K562 (cell line): Measurements from ENCODE around the gene PPP1R15A. TPM values are rescaled to one million over a fixed set of nuclear protein-coding genes. Genes with fewer than 3 reads are reported as not detected.

Source experiments
- ESRRB ChIP-seq: fragments of 250-450 bp; sonication (Bioruptor Pico); IDR thresholded peaks from 2 replicates; pipeline ENCODE4 v1.5.0; 2020; ENCODE audit warnings: mild to moderate bottlenecking, moderate library complexity, borderline replicate concordance
- HES1 ChIP-seq: fragments of 450-650 bp; IDR thresholded peaks from 2 replicates; pipeline ENCODE4 v1.6.1; 2016; ENCODE audit warnings: low read depth, mild to moderate bottlenecking, moderate library complexity
- HEY1 ChIP-seq: fragments of 250-450 bp; sonication (Bioruptor Pico); IDR thresholded peaks from 2 replicates; pipeline ENCODE4 v1.5.0; 2020; ENCODE audit warnings: mild to moderate bottlenecking, moderate library complexity, borderline replicate concordance
- HNRNPL ChIP-seq: fragments of 200-400 bp; formaldehyde crosslinking; IDR thresholded peaks from 2 replicates; pipeline ENCODE4 v1.6.1; 2017; ENCODE audit warnings: low read depth, mild to moderate bottlenecking, low read length
- KDM2B ChIP-seq: fragments of 250-450 bp; sonication (Bioruptor Pico); IDR thresholded peaks from 2 replicates; pipeline ENCODE4 v1.8.0; 2021; ENCODE audit warnings: mild to moderate bottlenecking, moderate library complexity
- PML ChIP-seq: IDR thresholded peaks from 2 replicates; pipeline ENCODE4 v1.6.1; 2012; ENCODE audit warnings: low read length, inconsistent platforms
- PTRF ChIP-seq: fragments of 450-650 bp; IDR thresholded peaks from 2 replicates; pipeline ENCODE4 v1.6.1; 2016; ENCODE audit warnings: mild to moderate bottlenecking, missing genetic modification characterization, missing compliant biosample characterization
- RBM22 ChIP-seq: fragments of 200-400 bp; formaldehyde crosslinking; IDR thresholded peaks from 2 replicates; pipeline ENCODE4 v1.6.1; 2018; ENCODE audit warnings: low read length, low read depth; ENCODE audit not compliant: poor library complexity, severe bottlenecking
- SIRT6 ChIP-seq: IDR thresholded peaks from one replicate; pipeline ENCODE4 v1.6.1; 2012; ENCODE audit warnings: low read depth, mild to moderate bottlenecking, control low read depth, inconsistent platforms, low read length, moderate library complexity
- SMARCC2 ChIP-seq: fragments of 450-650 bp; IDR thresholded peaks from 2 replicates; pipeline ENCODE4 v1.6.1; 2017; ENCODE audit warnings: antibody characterized with exemption, moderate library complexity, mild to moderate bottlenecking, low read depth
- TAF15 ChIP-seq: fragments of 200-400 bp; formaldehyde crosslinking; IDR thresholded peaks from 2 replicates; pipeline ENCODE4 v1.6.1; 2017; ENCODE audit warnings: mild to moderate bottlenecking, low read depth, low read length, moderate library complexity
- ZBTB40 ChIP-seq, 2 experiments: fragments of 450-650 bp in 1 of 2; sonication (generic) in 1 of 2; formaldehyde crosslinking in 1 of 2; IDR thresholded peaks; 2 replicates each; pipeline versions ENCODE4 v1.7.1 to v1.9.0; 2016 to 2022; ENCODE audit warnings: inconsistent platforms in 1 of 2, mild to moderate bottlenecking in 1 of 2, missing genetic modification reagents in 1 of 2
- ZNF263 ChIP-seq: sonication (generic); formaldehyde crosslinking; IDR thresholded peaks from 2 replicates; pipeline ENCODE4 v1.8.0; 2022; ENCODE audit warnings: mild to moderate bottlenecking, missing genetic modification reagents, borderline replicate concordance
- ZNF311 ChIP-seq: fragments of 250-450 bp; sonication (Bioruptor Pico); IDR thresholded peaks from 2 replicates; pipeline ENCODE4 v1.4.0; 2020; ENCODE audit warnings: mild to moderate bottlenecking, moderate library complexity
- ZNF830 ChIP-seq: fragments of 250-450 bp; sonication (Bioruptor Pico); IDR thresholded peaks from 2 replicates; pipeline ENCODE4 v1.5.0; 2021; ENCODE audit warnings: mild to moderate bottlenecking
- polyA plus RNA-seq, 8 experiments: library from polyadenylated mRNA; depleted of rRNA in 4 of 8; stranded (reverse) in 5 of 8; unstranded in 3 of 8; fragments of >200 nt; fragmentation: Nextera tagmentation in 2 of 8; fragmentation: Illumina TruSeq in 1 of 8; extraction: Ambion mirVana in 2 of 8; extraction: Trizol in 1 of 8; gene quantifications; 2 replicates each; pipeline versions ENCODE4 v1.2.1 to v1.2.3, GENCODE V29; 2011 to 2014; ENCODE audit warnings: inconsistent platforms in 1 of 8, missing spikeins in 1 of 8
- total RNA-seq, 7 experiments: library from RNA; depleted of rRNA in 6 of 7; stranded (reverse); fragments of >200 nt in 6 of 7; fragmentation: Illumina TruSeq in 2 of 7; extraction: Trizol in 2 of 7; gene quantifications; 2 replicates each; pipeline versions ENCODE4 v1.2.1 to v1.2.3, GENCODE V29; 2011 to 2021; ENCODE audit warnings: low replicate concordance in 1 of 7
- TF ChIP-seq, protein P1 (sequence below), 2 experiments: fragments of 250-450 bp in 1 of 2; fragments of 450-650 bp in 1 of 2; sonication (Bioruptor Pico) in 1 of 2; IDR thresholded peaks; 2 replicates each; pipeline versions ENCODE4 v1.6.1 to v1.8.0; 2016 to 2021; ENCODE audit warnings: mild to moderate bottlenecking in 2 of 2, moderate library complexity in 2 of 2, missing compliant biosample characterization in 1 of 2, missing genetic modification characterization in 1 of 2

Gene PPP1R15A
- total and polyA plus RNA-seq, 9 of the 15 experiments (the other 6 are each of a cell fraction or from before 2014, with no cell fraction given), result 0.42 to 73.7 (median 44.0) TPM

DNA sequence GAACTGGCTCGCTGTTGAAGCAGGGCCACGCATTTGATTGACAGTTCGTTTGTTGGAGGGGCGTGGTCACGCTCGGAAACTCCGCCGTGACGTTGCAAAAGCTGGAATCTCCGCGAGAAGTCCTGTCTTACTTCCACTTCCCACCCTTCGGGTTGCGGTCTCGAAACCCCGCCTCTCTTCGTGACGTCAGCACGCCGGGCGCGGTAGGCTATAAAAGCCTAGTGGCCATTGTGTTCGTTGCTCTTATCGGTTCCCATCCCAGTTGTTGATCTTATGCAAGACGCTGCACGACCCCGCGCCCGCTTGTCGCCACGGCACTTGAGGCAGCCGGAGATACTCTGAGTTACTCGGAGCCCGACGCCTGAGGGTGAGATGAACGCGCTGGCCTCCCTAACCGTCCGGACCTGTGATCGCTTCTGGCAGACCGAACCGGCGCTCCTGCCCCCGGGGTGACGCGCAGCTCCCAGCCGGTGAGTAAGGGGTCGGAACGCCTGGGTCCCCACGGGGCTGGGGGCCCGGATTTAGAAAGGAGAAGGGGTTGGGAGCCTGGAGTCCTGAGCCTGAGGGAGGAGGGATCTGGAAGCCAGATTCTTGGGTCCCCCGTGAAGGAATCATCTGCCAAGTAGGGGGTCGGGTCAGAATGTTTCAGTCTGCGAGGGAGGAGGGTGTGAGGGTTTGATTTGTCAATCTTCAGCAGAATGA is at the start of gene PPP1R15A (continued):
- 0 out of 2 replicates have a peak, but pooled peaks have one; percentile 13 for TF ChIP-seq ZBTB40 (IDR thresholded peaks at IDR 0.05)
- TF ChIP-seq ZBTB40 (CRISPR knock-in tag; IDR thresholded peaks at IDR 0.05), result no peak
- peak; percentile 84; the same call in 1 of the 2 replicates for TF ChIP-seq KDM2B (CRISPR knock-in tag)
- TF ChIP-seq ESRRB (CRISPR knock-in tag), result no peak
- TF ChIP-seq ZNF263 (CRISPR knock-in tag), result no peak; the same call in none of the 2 replicates
- no peak for TF ChIP-seq TAF15
- TF ChIP-seq SMARCC2, result no peak; the same call in 1 of the 2 replicates
- no peak for TF ChIP-seq HNRNPL
- peak; percentile 97 for TF ChIP-seq PML
- TF ChIP-seq RBM22, result peak; percentile 97
- peak; percentile 75 for TF ChIP-seq SIRT6
- no peak for TF ChIP-seq HEY1 (CRISPR knock-in tag)
- TF ChIP-seq, protein P1, sequence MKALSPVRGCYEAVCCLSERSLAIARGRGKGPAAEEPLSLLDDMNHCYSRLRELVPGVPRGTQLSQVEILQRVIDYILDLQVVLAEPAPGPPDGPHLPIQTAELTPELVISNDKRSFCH (CRISPR knock-in tag; IDR thresholded peaks at IDR 0.05), result no peak
- TF ChIP-seq, protein P1 (tag; IDR thresholded peaks at IDR 0.05), result peak; percentile 79
- peak; percentile 84; the same call in 1 of the 2 replicates for TF ChIP-seq ZNF830 (CRISPR knock-in tag)
- no peak for TF ChIP-seq HES1
- TF ChIP-seq ZNF311 (CRISPR knock-in tag), result no peak
- no peak for TF ChIP-seq PTRF (tag)
